Suppressor macrophage treated with lipopolysaccharide for 1 hour (primary cell): ENCODE results near the gene CHIC2.

Source experiments
- DNase-seq, 3 donors: peaks; one replicate each; pipeline ENCODE4 v3.0.0-alpha.2; 2020 to 2022

Gene CHIC2

GRCh38 chr4:54092405-54093323 is 28.3 kb upstream of the CHIC2 start:
- no peak for DNase-seq

GRCh38 chr4:54091637-54092404 is 27.4 kb upstream of the CHIC2 start:
- DNase-seq, result peak; percentile 82 to 88 (median 88)

- DNase-seq, result peak in 1 of 3 donors; percentile 36
Measured at GRCh38 chr4:54090804-54091623, 26.6 kb upstream of the CHIC2 start.

- DNase-seq, result no peak
Measured at GRCh38 chr4:54090404-54090803, 26.0 kb upstream of the CHIC2 start.

- no peak for DNase-seq
Measured at GRCh38 chr4:54089875-54090274, 25.5 kb upstream of the CHIC2 start.

GRCh38 chr4:54085284-54085683 is 20.9 kb upstream of the CHIC2 start:
- peak; percentile 75 to 90 (median 82) for DNase-seq

GRCh38 chr4:54082168-54082567 is 17.8 kb upstream of the CHIC2 start:
- peak in 2 of 3 donors; percentile 44 to 53 for DNase-seq

GRCh38 chr4:54077812-54078211 is 13.4 kb upstream of the CHIC2 start:
- DNase-seq, result no peak

- no peak for DNase-seq
Measured at GRCh38 chr4:54076673-54077072, 12.3 kb upstream of the CHIC2 start.

GRCh38 chr4:54074381-54074780 is 10.0 kb upstream of the CHIC2 start:
- DNase-seq, result peak; percentile 40 to 55 (median 46)

- DNase-seq, result peak; percentile 34 to 69 (median 52)
Measured at GRCh38 chr4:54073271-54073880, 9.0 kb upstream of the CHIC2 start.

- no peak for DNase-seq
Measured at GRCh38 chr4:54067166-54067565, 2.8 kb upstream of the CHIC2 start.

GRCh38 chr4:54066718-54067129 is 2.3 kb upstream of the CHIC2 start:
- no peak for DNase-seq

GRCh38 chr4:54066088-54066415 is 1.6 kb upstream of the CHIC2 start:
- DNase-seq, result no peak

GRCh38 chr4:54065282-54066087 is 1.1 kb upstream of the CHIC2 start:
- DNase-seq, result no peak

- peak; percentile 43 to 51 (median 45) for DNase-seq
Measured at GRCh38 chr4:54063737-54064316, 578 bp downstream of the CHIC2 start.

GRCh38 chr4:54063229-54063628 is 1.2 kb downstream of the CHIC2 start:
- peak; percentile 60 to 82 (median 80) for DNase-seq

GRCh38 chr4:54062392-54062791 is 2.0 kb downstream of the CHIC2 start:
- no peak for DNase-seq

- no peak for DNase-seq
Measured at GRCh38 chr4:54061873-54062272, 2.5 kb downstream of the CHIC2 start.

- no peak for DNase-seq
Measured at GRCh38 chr4:54061067-54061466, 3.3 kb downstream of the CHIC2 start.

- DNase-seq, result no peak
Measured at GRCh38 chr4:54060116-54060515, 4.3 kb downstream of the CHIC2 start.
